ENCODE measurements around the gene PAFAH1B1. TPM values are rescaled to one million over a fixed set of nuclear protein-coding genes. Genes with fewer than 3 reads are reported as not detected.

The PAFAH1B1 gene
- total and polyA plus RNA-seq, 10 of the 15 experiments (the other 5 are each of a cell fraction or from before 2014, with no cell fraction given): 28.9 to 107 (median 49.1) TPM

DNA sequence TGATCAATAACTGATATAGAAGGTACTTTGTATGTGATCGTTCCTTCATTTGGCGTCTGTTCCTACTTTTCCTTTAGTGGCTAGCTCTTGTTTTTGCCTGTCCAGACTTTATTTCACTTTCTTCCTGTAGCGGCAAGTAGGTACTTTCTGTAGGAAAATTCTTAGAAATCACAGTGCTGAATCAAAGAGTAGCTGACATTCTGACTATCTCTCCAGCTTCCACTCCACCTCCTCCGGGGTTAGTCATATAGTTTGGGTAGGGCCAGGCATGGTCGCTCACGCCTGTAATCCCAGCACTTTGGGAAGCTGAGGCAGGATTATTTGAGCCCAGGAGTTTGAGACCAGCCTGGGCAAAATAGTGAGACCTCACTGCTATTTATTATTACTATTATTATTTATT lies 29.9 kb upstream of the PAFAH1B1 start:
- ATAC-seq (no peak), FAIRE-seq (no peak), DNase-seq (ENCODE audit: low read depth, low spot score) (no peak)
- TF ChIP-seq MEF2A (IDR thresholded peaks at IDR 0.05; ENCODE audit: insufficient read depth, low read depth, low read length): no peak
- no peak for TF ChIP-seq ZSCAN29 (IDR thresholded peaks at IDR 0.05)
- no peak for TF ChIP-seq RUNX3 (IDR thresholded peaks at IDR 0.05; ENCODE audit: low read length)
- TF ChIP-seq IRF4 (IDR thresholded peaks at IDR 0.05; ENCODE audit: low read depth, low read length): no peak
- no peak for TF ChIP-seq CHD2 (IDR thresholded peaks at IDR 0.05; ENCODE audit: borderline replicate concordance, low read depth, low read length)
- no peak for TF ChIP-seq RFX5 (IDR thresholded peaks at IDR 0.05; ENCODE audit: low read depth, low read length)
- no peak for TF ChIP-seq SMARCA5 (IDR thresholded peaks at IDR 0.05)
- no peak for TF ChIP-seq TBL1XR1 (IDR thresholded peaks at IDR 0.05; ENCODE audit: low read depth, low read length)
- TF ChIP-seq, protein P1, sequence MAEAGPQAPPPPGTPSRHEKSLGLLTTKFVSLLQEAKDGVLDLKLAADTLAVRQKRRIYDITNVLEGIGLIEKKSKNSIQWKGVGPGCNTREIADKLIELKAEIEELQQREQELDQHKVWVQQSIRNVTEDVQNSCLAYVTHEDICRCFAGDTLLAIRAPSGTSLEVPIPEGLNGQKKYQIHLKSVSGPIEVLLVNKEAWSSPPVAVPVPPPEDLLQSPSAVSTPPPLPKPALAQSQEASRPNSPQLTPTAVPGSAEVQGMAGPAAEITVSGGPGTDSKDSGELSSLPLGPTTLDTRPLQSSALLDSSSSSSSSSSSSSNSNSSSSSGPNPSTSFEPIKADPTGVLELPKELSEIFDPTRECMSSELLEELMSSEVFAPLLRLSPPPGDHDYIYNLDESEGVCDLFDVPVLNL (IDR thresholded peaks at IDR 0.05; ENCODE audit: low read depth, low read length): no peak
- no peak for TF ChIP-seq NR2C1 (IDR thresholded peaks at IDR 0.05)
- TF ChIP-seq EP300 (IDR thresholded peaks at IDR 0.05; ENCODE audit: borderline replicate concordance in 1 of 2, control insufficient read depth in 1 of 2, low read depth in 2 of 2, low read length in 2 of 2): no peak
- no peak for TF ChIP-seq FOS (IDR thresholded peaks at IDR 0.05; ENCODE audit: borderline replicate concordance, extremely low read depth, insufficient read length)
- Histone ChIP-seq H2AFZ (ENCODE audit: control insufficient read depth, low read depth, low read length) (no peak overlapping the region), H3K9ac (ENCODE audit: control insufficient read depth, insufficient read depth, low read length) (no peak overlapping the region), H3K4me3 (no peak overlapping the region), H3K79me2 (ENCODE audit: control insufficient read depth, insufficient read depth, low read length) (no peaks in the 10 kb centered on the region), H4K20me1 (ENCODE audit: control insufficient read depth, insufficient read depth) (no peaks in the 10 kb centered on the region), H3K4me1 (ENCODE audit: control insufficient read depth, insufficient read depth, low read length) (no peaks in the 10 kb centered on the region), H3K4me2 (ENCODE audit: control insufficient read depth, insufficient read depth) (no peak overlapping the region), H3K27me3 (replicated peaks in 1 of 2; ENCODE audit: control insufficient read depth in 2 of 2, insufficient read depth in 2 of 2, low read length in 1 of 2) (no peaks in the 10 kb centered on the region), H3K36me3 (ENCODE audit: control insufficient read depth in 2 of 2, insufficient read depth in 2 of 2, low read length in 1 of 2) (no peaks in the 10 kb centered on the region), H3K27ac (ENCODE audit: control insufficient read depth, insufficient read depth) (no peak overlapping the region), H3K9me3 (replicated peaks; ENCODE audit: control insufficient read depth, insufficient read depth, low read length) (no peaks in the 10 kb centered on the region; the same call in 2 of the 3 replicates)
- ChIA-PET POLR2A (no interaction called here), CTCF (no interaction called here), SMC1A (ENCODE audit: uncharacterized antibody, unreplicated experiment) (no interaction called here), RAD21 (ENCODE audit: unreplicated experiment) (no interaction called here)
- WGBS (ENCODE audit: insufficient coverage, insufficient replicate concordance, low lambda C conversion rate, missing lambda C conversion rate): 15% methylated on average over 6 of the region's 6 CpGs
- in situ Hi-C loops (cut with MboI): no loop called here
- no TSS peak for BruUV-seq (replicated peaks)
- intact Hi-C loops (cut with micrococcal nuclease; ENCODE audit: unreplicated experiment): no loop called here
